Cortex of kidney (tissue), 1 donor: ENCODE results near the gene AGBL1.

Experiments
- DNase-seq: peaks from one replicate; lab custom pipeline; 2025; lab: John Stamatoyannopoulos, UW

Gene AGBL1

DNA sequence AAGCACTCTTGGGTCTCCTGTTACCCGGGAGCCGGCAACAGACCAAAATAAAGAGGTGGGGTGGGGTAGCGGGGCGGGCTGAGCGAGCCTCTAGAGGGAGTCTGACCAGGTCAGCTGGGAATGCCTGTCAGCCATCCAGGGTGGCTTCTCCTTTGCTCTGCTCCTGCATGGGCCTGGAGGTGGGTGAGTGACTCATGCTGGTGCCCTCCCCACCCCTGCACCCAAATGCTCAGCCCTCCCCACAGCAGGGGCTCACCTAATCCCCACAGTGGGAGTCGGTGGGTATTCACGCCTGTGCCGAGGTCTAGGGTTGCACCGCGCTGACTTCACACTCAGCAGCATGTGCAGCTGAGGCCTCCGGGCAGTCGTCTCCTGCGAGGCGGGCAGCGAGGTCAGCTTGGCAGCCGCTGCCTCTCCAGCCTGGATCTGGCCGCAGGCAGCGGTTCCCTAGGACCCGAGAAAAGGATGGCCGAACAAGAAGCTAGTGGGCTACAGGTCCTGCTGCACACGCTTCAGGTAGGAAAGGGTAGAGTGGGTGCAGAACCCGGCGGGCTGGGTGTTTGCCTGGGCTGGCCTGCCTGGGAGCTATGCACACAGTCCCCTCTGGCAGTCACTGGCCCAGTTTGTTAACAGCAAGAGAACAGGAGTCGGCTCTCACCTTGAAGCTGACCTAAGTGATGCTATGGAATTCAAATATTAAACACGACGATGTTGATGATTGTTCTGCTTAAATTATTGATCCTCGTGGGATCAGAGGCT lies at the start of gene AGBL1:
TSS of gene AGBL1 (plus strand) at position 364 of the 759 bp plus-strand sequence.
- DNase-seq = no peak

GRCh38 chr15:86034904-86035303 lies 44.8 kb upstream of the AGBL1 start:
- DNase-seq = no peak

DNA sequence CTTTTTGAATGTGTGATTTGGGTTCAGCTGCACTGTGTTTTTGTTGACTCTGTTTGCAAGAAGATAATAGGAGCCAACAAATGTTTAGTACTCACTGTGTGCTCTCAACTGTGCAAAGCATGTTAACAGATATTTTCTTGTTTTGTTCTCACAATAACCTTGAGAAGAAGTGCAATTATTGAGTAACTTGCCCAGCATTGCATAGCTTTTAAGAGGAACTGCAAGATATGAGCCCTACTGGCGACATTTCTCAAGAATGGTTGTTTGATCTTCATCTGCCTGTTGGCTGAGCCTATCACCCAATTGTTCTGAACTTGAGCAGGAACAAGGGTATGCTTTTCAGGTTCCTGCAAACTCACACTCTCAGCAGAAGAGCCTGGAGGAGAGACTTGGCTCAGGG lies 43.4 kb upstream of the AGBL1 start:
- DNase-seq = no peak

GRCh38 chr15:86038491-86038890 lies 41.2 kb upstream of the AGBL1 start:
- no peak for DNase-seq

DNA sequence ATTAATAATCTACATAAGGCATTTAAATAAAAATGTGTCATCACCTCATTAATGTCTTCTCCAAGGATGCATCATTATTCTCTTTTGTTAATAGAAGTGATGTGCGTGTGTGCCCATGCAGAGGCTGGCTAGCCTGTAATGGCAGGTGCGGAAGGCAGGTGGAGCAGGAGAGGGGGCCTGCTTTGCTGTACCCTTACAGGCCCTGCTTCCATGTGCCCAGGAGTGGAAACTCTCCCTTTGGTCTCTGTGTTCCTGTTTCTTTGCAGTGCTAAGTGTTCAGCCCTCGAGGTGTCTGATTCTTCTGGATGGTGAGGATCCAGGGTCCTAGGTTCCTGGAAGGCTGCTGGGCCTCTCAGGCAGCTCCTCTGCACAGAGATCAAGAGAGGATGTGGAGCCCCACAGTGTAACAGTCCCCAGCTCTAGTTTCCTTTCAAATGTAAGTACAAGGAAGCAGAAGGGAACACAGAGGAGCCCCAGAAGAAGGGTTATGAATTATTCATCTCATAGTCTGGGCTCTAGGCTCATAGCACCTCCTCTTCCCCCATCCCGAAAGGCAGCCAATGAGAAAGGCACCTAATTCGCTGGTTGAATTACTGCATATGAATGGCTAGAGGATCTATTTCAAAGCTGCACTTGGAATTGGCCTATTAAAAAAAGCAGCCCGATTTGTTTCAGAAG lies 39.2 kb upstream of the AGBL1 start:
- no peak for DNase-seq

- DNase-seq = no peak
Measured at GRCh38 chr15:86041399-86041798, 38.3 kb upstream of the AGBL1 start.

- no peak for DNase-seq
Measured at GRCh38 chr15:86042226-86042625, 37.4 kb upstream of the AGBL1 start.

DNA sequence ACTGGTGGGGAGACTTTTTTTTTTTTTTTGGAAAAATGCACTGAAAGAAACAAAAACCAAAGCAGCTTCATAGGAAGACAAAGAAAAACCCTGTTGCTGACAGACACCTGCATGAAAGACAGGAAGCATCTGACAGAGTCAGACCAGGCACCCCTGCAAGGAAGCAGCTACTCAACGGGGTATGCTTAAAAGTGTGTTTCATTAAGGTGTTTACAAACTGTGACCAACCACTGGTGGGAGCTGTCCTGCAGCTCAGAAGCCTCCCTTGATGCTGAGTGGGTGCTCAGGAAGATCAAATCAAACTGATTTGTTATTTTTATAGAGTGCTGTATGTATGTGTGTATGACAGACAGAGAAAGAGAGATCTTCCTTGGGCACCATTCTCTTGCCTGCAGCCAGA lies 34.7 kb upstream of the AGBL1 start:
- no peak for DNase-seq

- no peak for DNase-seq
Measured at GRCh38 chr15:86054338-86054737, 25.3 kb upstream of the AGBL1 start.

GRCh38 chr15:86055688-86056087 lies 24.0 kb upstream of the AGBL1 start:
- DNase-seq = no peak

GRCh38 chr15:86059851-86060250 lies 19.8 kb upstream of the AGBL1 start:
- DNase-seq = no peak

GRCh38 chr15:86060674-86061073 lies 19.0 kb upstream of the AGBL1 start:
- no peak for DNase-seq

- DNase-seq = no peak
Measured at GRCh38 chr15:86061581-86061980, 18.1 kb upstream of the AGBL1 start.

DNA sequence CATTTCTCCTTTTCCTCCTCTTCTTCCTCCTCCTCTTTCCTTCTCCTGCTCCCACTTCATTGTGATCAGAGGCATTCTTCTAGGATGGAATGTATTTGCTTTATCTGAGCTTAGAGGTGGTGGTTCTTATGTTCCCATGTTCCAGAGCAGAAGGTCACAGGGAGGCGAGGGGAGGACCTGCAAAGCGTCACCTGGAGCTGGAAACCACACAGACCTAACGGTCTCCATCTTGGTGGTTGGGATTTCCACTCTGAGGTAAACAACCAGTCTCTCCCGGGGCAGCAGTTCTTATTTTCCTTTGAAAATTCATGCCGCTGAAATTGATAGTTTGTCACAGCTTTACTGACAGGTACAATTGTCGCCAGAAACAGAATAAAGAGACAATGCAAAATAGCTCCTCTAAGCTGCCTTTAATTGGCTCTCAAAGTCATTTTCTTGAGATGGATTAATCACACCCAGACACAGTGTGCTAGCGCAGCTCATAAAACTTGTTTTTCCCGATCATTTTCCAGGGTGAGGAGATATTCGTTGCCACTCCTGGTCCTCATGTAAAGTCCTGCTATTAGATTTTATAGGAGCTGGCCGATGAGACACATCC lies 16.9 kb upstream of the AGBL1 start:
- DNase-seq = no peak

GRCh38 chr15:86063356-86064095 lies 16.1 kb upstream of the AGBL1 start:
- DNase-seq = no peak

DNA sequence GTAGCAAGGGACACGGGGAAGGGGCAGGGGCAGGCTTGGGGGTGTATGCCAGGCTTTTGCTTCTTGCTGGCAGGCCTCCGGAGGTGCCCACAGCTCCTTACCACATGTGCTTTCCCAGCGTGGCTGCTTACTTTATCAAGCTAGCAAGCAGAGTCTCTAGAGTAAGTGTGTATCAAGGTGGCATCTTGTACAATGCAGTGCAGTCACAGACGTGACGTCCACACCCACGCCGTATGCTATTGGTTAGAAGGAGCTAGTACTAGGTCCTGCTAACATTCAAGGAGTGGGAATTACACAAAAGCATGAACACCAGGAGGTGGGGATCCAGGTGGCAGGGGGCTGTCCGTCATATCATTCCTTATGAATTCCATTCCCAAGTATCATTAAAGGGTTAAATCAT lies 15.3 kb upstream of the AGBL1 start:
- no peak for DNase-seq

GRCh38 chr15:86066174-86066834 lies 13.4 kb upstream of the AGBL1 start:
- DNase-seq = no peak

GRCh38 chr15:86073281-86073680 lies 6.4 kb upstream of the AGBL1 start:
- DNase-seq = no peak

GRCh38 chr15:86076468-86076867 lies 3.2 kb upstream of the AGBL1 start:
- DNase-seq = no peak

GRCh38 chr15:86077070-86077469 lies 2.6 kb upstream of the AGBL1 start:
- DNase-seq = no peak

GRCh38 chr15:86080302-86080701 lies 631 bp downstream of the AGBL1 start:
- no peak for DNase-seq
